C4-2B (cell line): ENCODE data around the gene RPN2.

Source experiments
- CTCF ChIP-seq: fragments of 450-650 bp; conservative IDR thresholded peaks from 2 replicates; pipeline ENCODE4 v1.5.1; 2017; ENCODE audit warnings: mild to moderate bottlenecking
- ZFX ChIP-seq: fragments of 450-650 bp; IDR thresholded peaks from 2 replicates; pipeline ENCODE4 v1.6.1; 2017

- no peak for TF ChIP-seq CTCF
- no peak for TF ChIP-seq ZFX
These were observed 49.5 kb downstream of the RPN2 start for GRCh38 chr20:37228656-37229055.
